ENCODE measurements around the gene EEF2KMT.
"Not testable (repeated sequence)": the region's sequence is repeated elsewhere in the genome, so short reads cannot be mapped to it uniquely, and the experiment has no call there.

DNA sequence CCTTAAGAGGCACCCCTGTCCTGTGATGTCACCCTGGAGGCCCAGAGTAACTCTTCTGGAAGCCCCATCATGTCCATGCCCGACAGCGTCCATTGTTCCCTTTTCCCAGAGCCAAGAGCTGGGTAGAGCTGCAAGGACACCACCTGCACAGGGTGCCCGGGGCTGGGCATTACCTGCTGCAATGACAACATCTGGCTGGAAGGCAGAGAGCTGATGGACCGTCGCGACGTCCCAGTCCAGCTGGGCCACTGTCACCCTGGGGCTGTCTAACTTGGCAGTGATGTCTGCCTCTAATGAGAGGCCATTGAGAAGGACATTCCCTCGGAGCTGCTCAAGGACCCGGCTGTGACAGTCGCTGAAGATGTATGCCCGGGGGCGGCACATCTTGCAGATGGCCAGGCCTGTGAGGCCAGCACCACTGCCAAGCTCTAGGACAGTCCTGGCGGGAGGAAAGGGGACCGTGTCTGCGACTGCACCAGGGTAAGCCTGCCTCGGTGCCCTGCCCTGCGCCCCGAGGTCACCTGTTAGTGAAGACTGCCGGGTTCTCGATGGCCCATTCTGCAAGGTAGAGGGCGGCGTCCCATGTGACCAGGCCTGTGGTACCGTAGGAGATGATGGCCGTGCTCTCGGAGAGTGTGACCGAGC lies 7.6 kb downstream of the EEF2KMT start:
- not testable (repeated sequence) for TF ChIP-seq POLR2A (IDR thresholded peaks at IDR 0.05; ENCODE audit: low read depth, low read length); POLR2AphosphoS5 (IDR thresholded peaks at IDR 0.05; ENCODE audit: low read depth, low read length); TAF1 (IDR thresholded peaks at IDR 0.05; ENCODE audit: borderline replicate concordance, low read depth, low read length)
